Left ventricle myocardium inferior (tissue), 1 donor: ENCODE data around the gene SH3PXD2B. TPM values are rescaled to one million over a fixed set of nuclear protein-coding genes. Genes with fewer than 3 reads are reported as not detected.

Experiments
- DNase-seq: peaks from one replicate; pipeline ENCODE4 v3.0.0-alpha.2; 2020
- H3K27ac ChIP-seq: fragments of 200-600 bp; replicated peaks from 2 replicates; pipeline ENCODE4 v1.8.0; 2021
- H3K27me3 ChIP-seq: fragments of 200-600 bp; 2 replicates; pipeline ENCODE4 v1.8.0; 2021; ENCODE audit warnings: low read depth
- H3K36me3 ChIP-seq: fragments of 200-600 bp; 2 replicates; pipeline ENCODE4 v1.8.0; 2021
- H3K4me1 ChIP-seq: fragments of 200-600 bp; 2 replicates; pipeline ENCODE4 v1.8.0; 2021
- H3K4me3 ChIP-seq: fragments of 200-600 bp; 2 replicates; pipeline ENCODE4 v1.8.0; 2021; ENCODE audit warnings: mild to moderate bottlenecking, moderate library complexity
- H3K9me3 ChIP-seq: fragments of 200-600 bp; replicated peaks from 2 replicates; pipeline ENCODE4 v1.8.0; 2021
- CTCF ChIP-seq: fragments of 200-600 bp; IDR thresholded peaks from 2 replicates; pipeline ENCODE4 v1.8.0; 2021; ENCODE audit warnings: antibody characterized with exemption, mild to moderate bottlenecking, borderline replicate concordance
- intact Hi-C: fragments of 100-400 bp; cut with micrococcal nuclease; formaldehyde crosslinking; loops from one replicate; pipeline ENCODE4 v1.11.0; 2022
- long read RNA-seq: library from polyadenylated mRNA; unstranded; transcript quantifications from one replicate; pipeline ENCODE4 v2.0.0, GENCODE V29; 2021
- total RNA-seq: library from RNA; stranded (reverse); fragmentation: NEBNext Ultra II Directional; extraction: Animal tissue kit (Norgen Biotek cat#: 25700); gene quantifications from one replicate; pipeline ENCODE4 v1.2.1, GENCODE V29; 2021
- donor health status: DM: no; HTN: yes; CAD: no; lungs with severe emphysema.

SH3PXD2B gene
- total RNA-seq, result 5.2 TPM
- long read RNA-seq, partial matches to known transcripts, result 0 of 4 reads
- long read RNA-seq, other reads (novel, unspliced or antisense), result 4 of 4 reads

- H3K36me3 ChIP-seq, result no peaks in the 10 kb centered on the region
- H3K4me3 ChIP-seq, result peak within 1 kb of the TSS; percentile 86
- no peaks in the 10 kb centered on the region for H3K9me3 ChIP-seq
- peaks cover 65% of the 10 kb centered on the region for H3K4me1 ChIP-seq
- DNase-seq, result peak; percentile 72
- peak within 1 kb of the TSS; percentile 86 for H3K27ac ChIP-seq
- no peak for TF ChIP-seq CTCF
- H3K27me3 ChIP-seq, result no peaks in the 10 kb centered on the region
- intact Hi-C loops, result no loop called here
Measured at GRCh38 chr5:172454358-172455086, at the start of gene SH3PXD2B. TSS of gene SH3PXD2B (minus strand) at chr5:172454525. CDS start at chr5:172454352, 173 bp downstream.

GRCh38 chr5:172502969-172503368 is 48.6 kb upstream of the SH3PXD2B start:
- intact Hi-C loops, result no loop called here

GRCh38 chr5:172502410-172502809 is 48.1 kb upstream of the SH3PXD2B start:
- peaks cover 36% of the 10 kb centered on the region for H3K4me1 ChIP-seq
- peak overlapping the region; percentile 92 for H3K27ac ChIP-seq
- no peak overlapping the region for H3K4me3 ChIP-seq
- H3K36me3 ChIP-seq, result no peaks in the 10 kb centered on the region
- no peak for DNase-seq
- TF ChIP-seq CTCF, result no peak
- no peaks in the 10 kb centered on the region for H3K9me3 ChIP-seq
- H3K27me3 ChIP-seq, result no peaks in the 10 kb centered on the region
- intact Hi-C loops, result no loop called here

More at GRCh38 chr5:172502969-172503368, 48.6 kb upstream of the SH3PXD2B start:
- Histone ChIP-seq H3K4me3 (no peak overlapping the region), H3K4me1 (peaks cover 33% of the 10 kb centered on the region), H3K27me3 (no peaks in the 10 kb centered on the region), H3K36me3 (no peaks in the 10 kb centered on the region), H3K9me3 (no peaks in the 10 kb centered on the region), H3K27ac (peak overlapping the region; percentile 92)
- no peak for TF ChIP-seq CTCF
- DNase-seq, result no peak

GRCh38 chr5:172501708-172502320 is 47.5 kb upstream of the SH3PXD2B start:
- intact Hi-C loops, result no loop called here
- Histone ChIP-seq H3K9me3 (no peaks in the 10 kb centered on the region), H3K4me1 (peaks cover 42% of the 10 kb centered on the region), H3K36me3 (no peaks in the 10 kb centered on the region), H3K27ac (no peak overlapping the region), H3K27me3 (no peaks in the 10 kb centered on the region), H3K4me3 (no peak overlapping the region)
- no peak for TF ChIP-seq CTCF
- DNase-seq, result no peak

- H3K27ac ChIP-seq, result no peak overlapping the region
- intact Hi-C loops, result no loop called here
- no peaks in the 10 kb centered on the region for H3K27me3 ChIP-seq
- no peak overlapping the region for H3K4me3 ChIP-seq
- H3K36me3 ChIP-seq, result no peaks in the 10 kb centered on the region
- peaks cover 49% of the 10 kb centered on the region for H3K4me1 ChIP-seq
- no peak for DNase-seq
- TF ChIP-seq CTCF, result no peak
- no peaks in the 10 kb centered on the region for H3K9me3 ChIP-seq
Measured at GRCh38 chr5:172499287-172499686, 45.0 kb upstream of the SH3PXD2B start.
